Spleen (tissue), 11 donors: ENCODE results near the gene VWA1. TPM values are rescaled to one million over a fixed set of nuclear protein-coding genes. Genes with fewer than 3 reads are reported as not detected.

ENCODE experiments used
- DNase-seq: peaks from one replicate; pipeline ENCODE4 v3.0.0-alpha.2; 2020
- H3K27ac ChIP-seq, 8 donors: fragments of 200-600 bp; sonication (generic) in 7 of 8; 1 replicate in 4 of 8; 2 replicates in 4 of 8; pipeline versions ENCODE4 v1.5.0 to v1.8.0; 2016 to 2021; ENCODE audit warnings: inconsistent platforms in 4 of 8, mild to moderate bottlenecking in 4 of 8, moderate library complexity in 1 of 8
- H3K27me3 ChIP-seq, 7 donors: fragments of 200-600 bp; sonication (generic) in 6 of 7; replicated peaks in 1 of 7; 1 replicate in 4 of 7; 2 replicates in 3 of 7; pipeline versions ENCODE4 v1.5.0 to v1.8.0; 2016 to 2021; ENCODE audit warnings: inconsistent platforms in 3 of 7, mild to moderate bottlenecking in 1 of 7
- H3K36me3 ChIP-seq, 6 donors: fragments of 200-600 bp; sonication (generic) in 5 of 6; 1 replicate in 4 of 6; 2 replicates in 2 of 6; pipeline versions ENCODE4 v1.5.0 to v1.8.0; 2016 to 2021; ENCODE audit warnings: inconsistent platforms in 2 of 6
- H3K4me1 ChIP-seq, 6 donors: fragments of 200-600 bp; sonication (generic) in 5 of 6; 1 replicate in 3 of 6; 2 replicates in 3 of 6; pipeline versions ENCODE4 v1.5.0 to v1.8.0; 2016 to 2021; ENCODE audit warnings: inconsistent platforms in 3 of 6
- H3K4me3 ChIP-seq, 8 donors: fragments of 200-600 bp; sonication (generic) in 7 of 8; 1 replicate in 4 of 8; 2 replicates in 4 of 8; pipeline versions ENCODE4 v1.5.0 to v1.8.0; 2016 to 2021; ENCODE audit warnings: inconsistent platforms in 4 of 8, mild to moderate bottlenecking in 4 of 8, moderate library complexity in 2 of 8
- H3K9me3 ChIP-seq, 8 donors: fragments of 200-600 bp; sonication (generic) in 7 of 8; 1 replicate in 4 of 8; 2 replicates in 4 of 8; pipeline versions ENCODE4 v1.5.0 to v1.8.0; 2016 to 2021; ENCODE audit warnings: inconsistent platforms in 4 of 8
- CTCF ChIP-seq, 11 experiments: fragments of 200-600 bp in 7 of 11; fragments of 450-650 bp in 4 of 11; sonication (generic) in 4 of 11; IDR thresholded peaks in 8 of 11; conservative IDR thresholded peaks in 3 of 11; 1 replicate in 7 of 11; 2 replicates in 4 of 11; pipeline versions ENCODE4 v1.4.0 to v1.8.0; 2016 to 2021; ENCODE audit warnings: antibody characterized with exemption in 11 of 11, inconsistent platforms in 4 of 11, mild to moderate bottlenecking in 1 of 11
- POLR2A ChIP-seq, 3 donors: fragments of 450-650 bp; IDR thresholded peaks; one replicate each; pipeline ENCODE4 v1.5.1; 2017; ENCODE audit warnings: antibody characterized with exemption in 3 of 3, mild to moderate bottlenecking in 1 of 3
- POLR2AphosphoS5 ChIP-seq, 3 donors: sonication (generic); formaldehyde crosslinking; IDR thresholded peaks; one replicate each; pipeline ENCODE4 v1.5.1; 2017; ENCODE audit warnings: antibody characterized with exemption in 3 of 3
- WGBS, 5 donors: extraction: QIAGEN DNeasy Blood & Tissue Kit in 3 of 5; methylation state at CpG; one replicate each; pipeline versions ENCODE4 v1.1.5 to v1.1.7; 2013 to 2018; 5-methylcytosine and 5-hydroxymethylcytosine counted together
- intact Hi-C: fragments of 100-400 bp; cut with DNase I; formaldehyde crosslinking; loops from one replicate; pipeline ENCODE4 v1.15.0; 2023; ENCODE audit warnings: low total_unique reads
- polyA plus RNA-seq, 3 donors: library from polyadenylated mRNA; stranded (reverse); fragments of 200-250 nt; gene quantifications; one replicate each; pipeline ENCODE4 v1.2.1, GENCODE V29; 2013
- total RNA-seq, 7 donors: library from RNA; depleted of rRNA in 3 of 7; stranded (reverse); fragments of >200 nt in 3 of 7; fragmentation: NEBNext Ultra II Directional in 4 of 7; extraction: Animal tissue kit (Norgen Biotek cat#: 25700) in 4 of 7; gene quantifications; one replicate each; pipeline versions ENCODE4 v1.1.0 to v1.2.1, GENCODE V29; 2016 to 2021
- donor health status: healthy with polysubstance abuse.
- donor health status: DM: no; HTN: no; CAD: no; lungs with moderate emphysema.
- donor health status: DM: no; HTN: no; CAD: no.
- donor health status: Bipolar disorder and iron deficiency.
- donor health status: healthy.
- donor health status: DM: no; HTN: no; CAD: no.
- donor health status: DM: yes; HTN: yes; CAD: no.

The VWA1 gene
- total and polyA plus RNA-seq, 10 donors, result 3.9 to 18.0 (median 12.4) TPM

DNA sequence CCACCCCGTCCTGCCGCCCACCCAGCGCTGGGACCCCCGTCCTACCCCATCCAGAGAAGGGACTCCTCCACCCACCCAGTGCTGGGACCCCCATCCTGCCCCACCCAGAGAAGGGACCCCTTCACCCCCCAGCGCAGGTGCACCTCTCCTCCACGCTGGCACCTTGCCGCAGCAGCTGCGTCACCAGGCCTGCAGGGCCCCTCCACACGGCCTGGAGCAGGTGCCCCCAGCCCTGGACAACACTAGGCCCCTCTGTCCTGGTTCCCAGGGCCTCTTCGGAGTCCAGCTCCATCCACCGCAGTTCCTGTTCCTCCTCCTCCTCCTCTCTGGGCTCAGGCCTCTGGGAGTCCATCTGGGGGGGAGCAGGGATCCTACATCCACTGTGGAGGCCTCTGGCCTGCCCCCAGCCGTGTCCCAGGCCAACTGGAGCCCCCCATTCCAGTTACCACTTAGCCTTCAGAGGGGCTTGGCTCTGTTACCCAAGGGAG, 14.8 kb upstream of the VWA1 start:
- WGBS, 5 donors, result 67 to 88% (median 82%) methylated on average over 4 to 12 of the region's 12 CpGs
- no peak for DNase-seq
- intact Hi-C loops, result no loop called here
- Histone ChIP-seq H3K9me3 (no peaks in the 10 kb centered on the region), H3K4me3 (peak overlapping the region in 4 of 8 donors; percentile 13 to 60 (median 28)), H3K27ac (no peak overlapping the region), H3K36me3 (no peaks in the 10 kb centered on the region), H3K27me3 (peaks cover 0 to 59% (median 18%) of the 10 kb centered on the region in 7 donors), H3K4me1 (peaks cover 0 to 17% (median 6%) of the 10 kb centered on the region in 6 donors)
- TF ChIP-seq POLR2A (IDR thresholded peaks at IDR 0.05), result no peak
- no peak for TF ChIP-seq CTCF (IDR thresholded peaks at IDR 0.05 in 8 of 11, conservative IDR thresholded peaks at IDR 0.05 in 3 of 11)
- no peak for TF ChIP-seq POLR2AphosphoS5 (IDR thresholded peaks at IDR 0.05)

GRCh38 chr1:1421147-1421906, 14.2 kb upstream of the VWA1 start, which contains the start of gene ANKRD65:
TSS of gene ANKRD65 (minus strand) at chr1:1421276. CDS start at chr1:1421005, 271 bp downstream.
- intact Hi-C loops, result no loop called here
- 80 to 86% (median 82%) methylated on average over 9 to 18 of the region's 18 CpGs for WGBS, 5 donors
- H3K4me1 ChIP-seq, result peaks cover 0 to 17% (median 6%) of the 10 kb centered on the region in 6 donors
- H3K4me3 ChIP-seq, result peak within 1 kb of the TSS in 4 of 8 donors; percentile 13 to 60 (median 28)
- peak; percentile 72 for DNase-seq
- peaks cover 0 to 66% (median 24%) of the 10 kb centered on the region in 7 donors for H3K27me3 ChIP-seq
- no peaks in the 10 kb centered on the region for H3K36me3 ChIP-seq
- H3K9me3 ChIP-seq, result no peaks in the 10 kb centered on the region
- TF ChIP-seq POLR2AphosphoS5 (IDR thresholded peaks at IDR 0.05), result no peak
- TF ChIP-seq CTCF (IDR thresholded peaks at IDR 0.05 in 8 of 11, conservative IDR thresholded peaks at IDR 0.05 in 3 of 11), result no peak
- no peak for TF ChIP-seq POLR2A (IDR thresholded peaks at IDR 0.05)
- no peak within 1 kb of the TSS for H3K27ac ChIP-seq

DNA sequence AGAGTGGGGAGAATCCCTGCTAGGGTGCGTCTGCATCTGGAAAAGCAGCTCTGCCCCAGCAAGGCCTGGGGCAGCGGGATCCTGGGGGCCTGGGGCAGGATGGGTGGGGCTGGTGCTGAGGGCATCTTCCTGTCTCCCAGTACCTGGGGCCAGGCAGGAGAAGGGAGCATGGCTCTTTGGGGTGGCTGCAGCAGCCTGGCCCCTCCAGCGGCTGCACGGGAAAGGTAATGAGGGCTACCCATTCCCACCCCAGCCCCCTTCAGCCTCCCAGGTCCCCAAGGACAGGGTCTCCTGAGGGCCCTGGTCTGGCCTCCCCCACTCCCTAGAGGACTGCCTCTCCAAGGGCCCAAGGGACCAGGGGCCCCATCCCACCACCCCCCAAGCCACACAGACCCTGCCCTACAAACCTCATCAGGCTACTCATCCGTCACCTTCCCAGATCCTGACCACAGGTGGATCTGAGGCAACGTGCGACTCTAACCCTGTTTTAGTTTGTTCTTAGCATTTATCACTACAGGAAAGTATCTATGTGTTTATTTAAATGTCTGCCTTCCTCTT, 13.5 kb upstream of the VWA1 start:
- Histone ChIP-seq H3K4me3 (no peak overlapping the region), H3K36me3 (no peaks in the 10 kb centered on the region), H3K27ac (no peak overlapping the region), H3K27me3 (peaks cover 0 to 72% (median 26%) of the 10 kb centered on the region in 7 donors), H3K4me1 (peaks cover 0 to 23% (median 6%) of the 10 kb centered on the region in 6 donors), H3K9me3 (no peaks in the 10 kb centered on the region)
- intact Hi-C loops, result no loop called here
- DNase-seq, result no peak
- TF ChIP-seq POLR2A (IDR thresholded peaks at IDR 0.05) (no peak), CTCF (IDR thresholded peaks at IDR 0.05 in 8 of 11, conservative IDR thresholded peaks at IDR 0.05 in 3 of 11) (no peak), POLR2AphosphoS5 (IDR thresholded peaks at IDR 0.05) (no peak)
- 86 to 97% (median 89%) methylated on average over 5 to 7 of the region's 7 CpGs for WGBS, 5 donors
